HG02840 (cell line): ENCODE measurements around the gene COPRS.
"Not testable (repeated sequence)": the region's sequence is repeated elsewhere in the genome, so short reads cannot be mapped to it uniquely, and the experiment has no call there.

Experiments used
- ATAC-seq: cut with Tn5 transposase; IDR thresholded peaks from one replicate; pipeline ENCODE4 v1.9.1; 2021; ENCODE audit warnings: mild to moderate bottlenecking, moderate library complexity, moderate number of reproducible peaks; ENCODE audit not compliant: unreplicated experiment, low FRiP score

COPRS gene

DNA sequence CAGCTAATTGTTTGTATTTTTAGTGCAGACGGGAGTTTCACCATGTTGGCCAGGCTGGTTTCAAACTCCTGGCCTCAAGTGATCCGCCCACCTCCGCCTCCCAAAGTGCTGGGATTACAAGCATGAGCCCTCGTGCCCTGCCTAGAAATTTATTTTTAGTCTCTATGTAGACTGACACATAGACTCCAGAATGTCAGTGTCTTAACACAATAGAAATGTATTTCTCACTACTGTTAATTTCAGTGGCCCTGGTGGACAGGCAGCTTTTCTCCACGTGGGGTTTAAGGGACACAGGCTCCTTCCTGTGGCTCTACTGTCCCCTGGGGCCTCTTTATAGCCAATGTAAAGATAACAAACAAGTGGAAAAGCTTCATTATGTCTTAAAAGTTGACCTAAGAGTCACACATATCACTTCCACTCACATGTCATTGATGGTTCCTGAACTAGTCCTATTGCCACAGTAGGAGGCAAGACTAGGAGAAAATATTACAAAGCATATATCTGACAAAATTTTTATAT, 43.8 kb downstream of the COPRS start:
- no peak for ATAC-seq

DNA sequence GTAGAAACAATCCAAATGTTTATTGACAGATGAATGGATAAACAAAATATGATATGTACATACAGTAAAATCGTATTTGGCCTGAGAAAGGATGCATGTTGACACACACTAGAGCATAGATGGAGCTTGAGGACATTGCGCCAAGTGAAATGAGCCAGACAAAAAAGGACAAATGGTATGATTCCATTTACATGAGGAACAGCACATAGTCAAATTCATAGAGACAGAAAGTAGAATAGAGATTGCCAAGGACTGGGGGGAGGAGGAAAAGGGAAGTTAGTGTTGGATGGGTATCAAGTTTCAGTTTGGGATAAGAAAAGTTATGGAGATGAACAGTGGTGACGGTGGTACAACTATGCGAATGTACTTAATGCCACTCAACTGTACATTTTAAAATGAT, 47.9 kb downstream of the COPRS start:
- no peak for ATAC-seq

DNA sequence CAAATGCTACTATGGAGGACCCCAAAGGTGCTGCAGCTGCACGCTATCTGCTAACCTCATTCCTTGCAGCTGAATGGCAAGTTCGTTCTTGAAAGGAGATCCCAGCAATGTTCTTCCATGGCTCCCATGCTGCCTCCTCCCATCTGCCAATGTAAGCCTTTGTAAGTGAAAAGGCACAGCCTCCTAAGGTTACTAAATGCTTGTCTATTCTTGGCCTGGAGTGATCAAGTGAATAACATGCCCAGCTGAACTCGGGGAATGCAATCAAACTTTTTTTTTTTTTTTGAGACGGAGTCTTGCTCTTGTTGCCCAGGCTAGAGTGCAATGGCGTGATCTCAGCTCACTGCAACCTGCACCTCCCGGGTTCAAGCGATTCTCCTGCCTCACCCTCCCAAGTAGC, 49.2 kb downstream of the COPRS start:
- not testable (repeated sequence) for ATAC-seq

DNA sequence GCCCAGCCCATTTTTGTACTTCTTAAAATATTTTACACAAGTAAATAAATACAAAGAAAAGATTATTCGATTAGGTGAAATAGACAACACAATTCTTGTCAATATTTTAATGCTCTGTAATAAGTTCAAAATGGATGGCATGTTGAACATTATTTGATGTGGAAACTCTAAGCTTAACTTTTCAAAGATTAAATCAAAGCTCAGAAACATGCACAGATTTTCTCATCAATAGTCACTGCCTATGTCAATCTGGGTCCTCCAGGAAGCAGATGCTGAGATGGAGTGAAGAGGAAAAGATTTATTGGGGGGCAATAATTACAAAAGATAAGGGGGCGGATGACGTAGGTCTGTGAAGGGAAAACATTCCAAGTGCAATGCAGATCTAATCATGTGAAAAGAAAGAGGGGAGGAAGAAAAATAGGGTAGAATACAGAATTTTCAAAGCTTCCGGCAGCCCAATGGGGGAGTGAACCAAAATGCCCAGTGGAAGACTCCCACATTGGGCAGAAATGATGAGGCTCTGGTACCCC, 50.5 kb downstream of the COPRS start:
- ATAC-seq: no peak

DNA sequence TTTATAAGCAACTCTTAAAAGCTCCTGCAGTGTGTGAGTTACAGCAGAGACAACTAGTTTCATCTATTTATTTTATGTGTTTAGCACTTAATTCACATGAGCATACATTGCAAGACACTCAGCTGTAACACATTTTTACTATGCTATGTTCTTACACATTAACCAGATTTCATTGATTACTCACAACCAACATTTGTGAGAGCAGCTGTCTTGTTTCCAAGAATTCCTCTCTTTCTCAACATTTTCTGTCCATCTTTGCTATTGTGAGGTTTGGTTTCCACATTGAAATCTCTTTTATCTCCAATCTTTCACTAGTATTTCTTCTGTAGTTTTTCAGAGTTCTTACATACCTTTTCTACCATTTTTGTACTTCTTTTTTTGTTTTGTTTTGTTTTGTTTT, 51.2 kb downstream of the COPRS start:
- ATAC-seq: no peak

DNA sequence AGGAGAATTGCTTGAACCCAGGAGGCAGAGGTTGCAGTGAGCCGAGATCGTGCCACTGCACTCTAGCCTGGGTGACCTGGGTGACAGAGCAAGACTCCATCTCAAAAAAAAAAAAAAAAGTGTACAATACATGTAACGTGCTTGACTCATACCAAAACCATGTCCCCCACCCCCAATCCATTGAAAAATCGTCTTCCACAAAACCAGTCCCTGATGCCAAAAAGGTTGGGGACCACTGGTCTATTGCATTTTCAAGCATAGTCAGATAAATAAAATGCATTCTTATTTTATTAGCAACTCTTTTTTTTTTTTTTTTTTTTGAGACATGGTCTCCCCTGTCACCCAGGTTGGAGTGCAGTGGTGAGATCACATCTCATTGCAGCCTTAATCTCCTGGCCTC, 52.1 kb downstream of the COPRS start:
- ATAC-seq: no peak

DNA sequence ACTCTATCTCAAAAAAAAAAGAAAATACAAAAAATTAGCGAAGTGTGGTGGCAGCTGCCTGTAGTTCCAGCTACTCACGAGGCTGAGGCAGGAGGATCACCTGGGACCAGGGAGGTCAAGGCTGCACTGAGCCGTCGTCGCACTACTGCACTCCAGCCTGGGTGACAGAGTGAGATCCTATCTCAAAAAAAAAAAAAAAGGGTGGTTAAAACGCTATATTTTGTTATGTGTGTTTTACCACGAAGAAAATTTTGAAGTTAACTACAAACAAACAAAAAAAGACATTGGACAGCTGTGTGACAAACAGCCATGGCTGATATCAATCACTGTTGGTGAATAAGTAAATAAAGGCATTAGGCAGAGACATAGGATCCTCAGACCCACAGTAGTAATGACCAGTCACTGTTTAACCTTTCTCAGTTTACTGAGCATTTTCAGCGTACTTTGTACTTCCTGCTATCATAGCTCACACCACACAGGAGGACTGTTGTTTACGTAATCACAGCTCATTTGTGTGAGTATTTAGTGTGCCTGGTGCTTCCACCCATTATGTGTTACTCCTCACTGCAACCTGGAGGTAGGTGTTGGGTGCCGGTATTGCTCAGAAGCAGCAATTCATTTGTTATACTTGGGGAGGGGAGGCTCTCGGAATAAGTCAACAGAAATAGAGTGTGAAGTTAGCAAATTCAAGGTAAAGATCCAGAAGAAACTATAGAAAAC, 55.4 kb downstream of the COPRS start:
- no peak for ATAC-seq

DNA sequence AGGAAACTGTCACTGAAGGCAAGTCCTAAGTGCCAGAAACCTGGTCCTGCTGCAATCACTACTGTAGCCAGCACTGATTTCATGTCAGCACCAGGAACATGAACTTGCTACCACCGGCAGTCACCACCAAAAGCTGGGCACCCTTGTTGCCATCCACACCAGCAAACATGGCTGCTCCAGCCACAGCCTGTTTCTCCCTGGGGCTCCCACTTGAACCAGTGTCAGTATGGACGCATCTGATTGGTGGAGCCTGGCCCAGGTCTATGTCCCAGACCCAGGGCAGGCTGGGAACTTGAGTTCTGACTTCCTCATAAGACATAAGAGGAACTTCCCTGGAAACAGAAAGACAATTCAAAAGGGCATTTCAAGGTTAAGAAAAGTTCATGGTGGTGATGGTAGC, 56.5 kb downstream of the COPRS start:
- no peak for ATAC-seq
